ENCODE data around the gene INCA1.
A peak's percentile ranks its signal among the peaks of the same experiment; 100 is the strongest.

INCA1 gene

GRCh38 chr17:4950746-4951204, 46.5 kb downstream of the INCA1 start, which contains the start of gene ENO3:
Gene ENO3, plus strand, starts transcription at chr17:4951119. Its CDS starts 711 bp downstream, at chr17:4951830.
- no peak for DNase-seq (ENCODE audit: low read depth)
- H3K4me3 ChIP-seq (ENCODE audit: control insufficient read depth, low read depth, low read length) = peak within 1 kb of the TSS; percentile 29
- TF ChIP-seq, protein P1, sequence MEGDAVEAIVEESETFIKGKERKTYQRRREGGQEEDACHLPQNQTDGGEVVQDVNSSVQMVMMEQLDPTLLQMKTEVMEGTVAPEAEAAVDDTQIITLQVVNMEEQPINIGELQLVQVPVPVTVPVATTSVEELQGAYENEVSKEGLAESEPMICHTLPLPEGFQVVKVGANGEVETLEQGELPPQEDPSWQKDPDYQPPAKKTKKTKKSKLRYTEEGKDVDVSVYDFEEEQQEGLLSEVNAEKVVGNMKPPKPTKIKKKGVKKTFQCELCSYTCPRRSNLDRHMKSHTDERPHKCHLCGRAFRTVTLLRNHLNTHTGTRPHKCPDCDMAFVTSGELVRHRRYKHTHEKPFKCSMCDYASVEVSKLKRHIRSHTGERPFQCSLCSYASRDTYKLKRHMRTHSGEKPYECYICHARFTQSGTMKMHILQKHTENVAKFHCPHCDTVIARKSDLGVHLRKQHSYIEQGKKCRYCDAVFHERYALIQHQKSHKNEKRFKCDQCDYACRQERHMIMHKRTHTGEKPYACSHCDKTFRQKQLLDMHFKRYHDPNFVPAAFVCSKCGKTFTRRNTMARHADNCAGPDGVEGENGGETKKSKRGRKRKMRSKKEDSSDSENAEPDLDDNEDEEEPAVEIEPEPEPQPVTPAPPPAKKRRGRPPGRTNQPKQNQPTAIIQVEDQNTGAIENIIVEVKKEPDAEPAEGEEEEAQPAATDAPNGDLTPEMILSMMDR (conservative IDR thresholded peaks at IDR 0.05; ENCODE audit: control insufficient read depth, insufficient read depth, low read depth, low read length) = no peak

GRCh38 chr17:4950075-4950745, 47.1 kb downstream of the INCA1 start:
- DNase-seq (ENCODE audit: low read depth) = no peak
- peak overlapping the region; percentile 29 for H3K4me3 ChIP-seq (ENCODE audit: control insufficient read depth, low read depth, low read length)
- TF ChIP-seq, protein P1 (conservative IDR thresholded peaks at IDR 0.05; ENCODE audit: control insufficient read depth, insufficient read depth, low read depth, low read length) = no peak

DNA sequence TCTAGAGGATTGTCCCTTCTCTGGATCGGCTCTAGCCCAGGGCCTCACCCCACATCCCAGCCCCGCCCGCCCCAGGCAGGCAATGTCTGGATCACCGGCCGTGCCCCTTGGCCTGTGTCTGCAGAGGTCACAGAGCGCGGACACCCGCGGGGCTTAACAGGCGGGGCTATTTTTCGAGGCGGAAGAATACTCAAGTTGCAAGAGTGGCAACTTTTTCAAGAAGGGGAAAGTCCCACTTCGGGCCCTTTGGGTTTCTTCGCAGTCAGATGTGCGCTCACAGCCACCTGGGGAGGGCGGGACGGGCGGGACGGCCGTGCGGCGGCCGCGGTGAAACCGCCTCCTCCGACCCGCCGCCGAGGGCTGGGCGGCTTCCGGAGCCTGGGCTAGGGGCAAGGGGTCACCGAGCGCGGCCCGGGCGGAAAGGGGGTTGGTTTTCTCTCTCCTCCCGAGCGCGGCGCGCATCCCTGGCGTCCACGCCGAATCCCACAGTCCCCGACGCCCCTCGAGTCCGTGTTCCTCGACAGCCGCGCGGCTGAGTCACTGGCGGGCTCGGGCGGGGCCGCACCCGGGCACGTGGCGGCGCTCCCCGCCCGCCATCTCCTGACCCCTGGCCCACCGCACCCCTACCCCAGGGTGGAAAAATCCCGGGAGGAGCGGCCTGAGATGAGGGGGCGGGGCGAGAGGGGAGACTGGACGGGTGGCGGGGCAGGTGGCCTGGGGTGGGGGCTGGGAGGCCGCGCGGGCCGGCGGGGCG, 47.8 kb downstream of the INCA1 start:
- TF ChIP-seq, protein P1 (conservative IDR thresholded peaks at IDR 0.05; ENCODE audit: control insufficient read depth, insufficient read depth, low read depth, low read length) = no peak
- DNase-seq (ENCODE audit: low read depth) = peak; percentile 59
- peak overlapping the region; percentile 62 for H3K4me3 ChIP-seq (ENCODE audit: control insufficient read depth, low read depth, low read length)

DNA sequence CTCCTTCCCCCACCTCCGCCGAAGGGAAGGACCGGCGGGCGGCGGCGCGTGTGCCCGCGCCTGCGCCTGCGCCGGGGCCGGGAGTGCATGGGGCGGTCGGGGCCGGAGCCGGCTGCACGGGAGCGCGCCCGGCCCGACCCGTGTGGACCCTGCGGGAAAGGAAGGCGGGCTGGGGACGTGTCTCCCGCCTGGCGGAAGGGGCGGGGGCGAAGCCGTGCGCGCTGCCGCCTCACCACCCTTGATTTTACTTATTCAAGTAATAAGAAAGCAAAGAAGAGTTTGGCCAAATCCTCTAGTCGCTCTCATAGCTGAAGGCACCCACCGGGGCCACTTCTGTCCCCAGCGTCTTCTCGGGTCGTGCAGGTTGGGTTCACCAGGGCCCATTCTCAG, 48.4 kb downstream of the INCA1 start:
- H3K4me3 ChIP-seq (ENCODE audit: control insufficient read depth, low read depth, low read length) = peak overlapping the region; percentile 64
- peak; percentile 85 for DNase-seq (ENCODE audit: low read depth)
- TF ChIP-seq, protein P1 (conservative IDR thresholded peaks at IDR 0.05; ENCODE audit: control insufficient read depth, insufficient read depth, low read depth, low read length) = no peak

DNA sequence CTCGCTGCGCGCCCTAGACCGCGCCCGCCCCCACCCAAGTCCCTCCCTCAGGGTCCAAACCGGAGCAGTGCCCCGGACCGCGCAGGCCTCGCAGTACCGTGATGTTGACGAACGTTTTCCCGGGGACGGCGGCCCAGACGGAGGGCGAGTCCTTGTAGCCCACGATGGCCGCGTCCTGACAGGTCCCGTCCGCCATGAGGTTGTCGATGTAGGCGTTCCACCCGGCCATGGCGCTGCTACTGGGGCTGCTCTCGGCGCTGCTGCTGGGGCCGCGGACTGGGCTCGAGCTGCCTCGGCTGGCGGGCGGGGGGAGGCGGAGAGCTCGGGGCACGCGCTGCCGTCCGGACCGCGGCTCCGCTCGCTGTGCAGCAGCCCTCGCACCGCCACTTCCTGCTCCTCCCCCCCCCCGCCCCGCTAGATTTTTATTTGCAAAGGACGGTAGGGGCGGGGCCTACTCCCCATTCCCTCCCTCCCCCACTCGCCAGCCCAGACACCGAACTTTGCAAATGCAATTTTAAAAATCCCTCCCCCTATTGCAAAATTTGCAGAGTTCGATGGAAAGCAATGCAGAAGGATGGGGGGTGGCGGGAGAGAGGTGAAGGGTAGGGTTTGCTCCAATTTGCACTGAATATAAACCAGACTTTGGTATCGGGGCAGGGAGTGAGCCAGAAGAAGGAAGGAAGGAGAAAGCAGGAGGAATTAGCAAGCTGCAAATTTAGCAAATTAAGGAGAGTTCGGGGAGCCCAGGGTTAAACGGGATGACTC, 49.0 kb downstream of the INCA1 start, which contains the start of gene PFN1:
TSS of gene PFN1 (minus strand) at position 365 of the 765 bp plus-strand sequence. CDS start at position 229, 136 bp downstream.
- peak within 1 kb of the TSS; percentile 90 for H3K4me3 ChIP-seq (ENCODE audit: control insufficient read depth, low read depth, low read length)
- peak; percentile 91 for DNase-seq (ENCODE audit: low read depth)
- TF ChIP-seq, protein P1 (conservative IDR thresholded peaks at IDR 0.05; ENCODE audit: control insufficient read depth, insufficient read depth, low read depth, low read length) = no peak

- H3K4me3 ChIP-seq (ENCODE audit: control insufficient read depth, low read depth, low read length) = peak overlapping the region; percentile 90
- TF ChIP-seq, protein P1 (conservative IDR thresholded peaks at IDR 0.05; ENCODE audit: control insufficient read depth, insufficient read depth, low read depth, low read length) = no peak
- DNase-seq (ENCODE audit: low read depth) = peak; percentile 39
Observed at GRCh38 chr17:4947411-4948165, 49.7 kb downstream of the INCA1 start.

Data from fibroblast of mammary gland (primary cell).